WTC11 (cell line): ENCODE data around the gene OPRM1. TPM values are rescaled to one million over a fixed set of nuclear protein-coding genes. Genes with fewer than 3 reads are reported as not detected.

ENCODE experiments used
- ATAC-seq: fragments of 200-7000 bp; cut with Tn5 transposase; 2 replicates; pipeline ENCODE4 v1.10.0; 2021; ENCODE audit warnings: mild to moderate bottlenecking, moderate library complexity
- CTCF ChIA-PET: fragments of 300-600 bp; sonication (Branson Sonifier 250); formaldehyde crosslinking; loops from one replicate; lab custom pipeline; 2021; ENCODE audit warnings: antibody characterized with exemption; lab: Charles Lee
- POLR2A ChIA-PET: fragments of 350-600 bp; sonication (Branson Sonifier 250); formaldehyde crosslinking; loops from one replicate; lab custom pipeline; 2021; ENCODE audit warnings: antibody characterized with exemption; lab: Charles Lee
- DNase-seq: peaks from one replicate; pipeline ENCODE4 v3.0.0; 2021; ENCODE audit warnings: low spot score
- H3K27ac Mint-ChIP-seq: 2 replicates; pipeline ENCODE4 v1.8.0; 2021; ENCODE audit warnings: mixed read lengths
- H3K27me3 Mint-ChIP-seq: 2 replicates; pipeline ENCODE4 v1.8.0; 2021; ENCODE audit warnings: low read depth, mild to moderate bottlenecking, moderate library complexity, mixed read lengths
- H3K36me3 Mint-ChIP-seq: 2 replicates; pipeline ENCODE4 v1.8.0; 2021; ENCODE audit warnings: mixed read lengths
- H3K4me1 Mint-ChIP-seq: 2 replicates; pipeline ENCODE4 v1.8.0; 2022; ENCODE audit warnings: mixed read lengths
- H3K4me3 Mint-ChIP-seq: 2 replicates; pipeline ENCODE4 v1.8.0; 2021; ENCODE audit warnings: mild to moderate bottlenecking, moderate library complexity, mixed read lengths
- H3K9me3 Mint-ChIP-seq: 2 replicates; pipeline ENCODE4 v1.8.0; 2021; ENCODE audit warnings: mixed read lengths
- CBFB ChIP-seq: sonication (generic); formaldehyde crosslinking; IDR thresholded peaks from 2 replicates; pipeline ENCODE4 v1.8.1; 2022; ENCODE audit warnings: mild to moderate bottlenecking, low read depth, missing genetic modification reagents
- HMGXB4 ChIP-seq: sonication (generic); formaldehyde crosslinking; IDR thresholded peaks from 2 replicates; pipeline ENCODE4 v1.8.1; 2023; ENCODE audit warnings: mild to moderate bottlenecking, moderate library complexity, missing genetic modification reagents
- NR3C1 ChIP-seq: sonication (generic); formaldehyde crosslinking; conservative IDR thresholded peaks from 2 replicates; pipeline ENCODE4 v1.8.1; 2023; ENCODE audit warnings: low read depth, mild to moderate bottlenecking, missing genetic modification reagents
- RORB ChIP-seq: fragments of 250-450 bp; sonication (Bioruptor Pico); IDR thresholded peaks from 2 replicates; pipeline ENCODE4 v1.9.0; 2021; ENCODE audit warnings: mild to moderate bottlenecking
- SP1 ChIP-seq: sonication (generic); formaldehyde crosslinking; conservative IDR thresholded peaks from 2 replicates; pipeline ENCODE4 v1.8.1; 2022; ENCODE audit warnings: missing genetic modification reagents
- USF1 ChIP-seq: sonication (generic); formaldehyde crosslinking; IDR thresholded peaks from 2 replicates; pipeline ENCODE4 v1.8.0; 2022; ENCODE audit warnings: mild to moderate bottlenecking, missing genetic modification reagents
- ZNF263 ChIP-seq: sonication (generic); formaldehyde crosslinking; IDR thresholded peaks from 2 replicates; pipeline ENCODE4 v1.8.1; 2022; ENCODE audit warnings: low read depth, mild to moderate bottlenecking, moderate library complexity, missing genetic modification reagents
- total RNA-seq: library from RNA; stranded (reverse); gene quantifications from 3 replicates; pipeline ENCODE4 v1.2.3, GENCODE V29; 2021
- TF ChIP-seq, protein P1 (sequence below): sonication (generic); formaldehyde crosslinking; IDR thresholded peaks from 2 replicates; pipeline ENCODE4 v1.8.0; 2023; ENCODE audit warnings: mild to moderate bottlenecking, missing genetic modification reagents
- TF ChIP-seq, protein P2 (sequence below): sonication (generic); formaldehyde crosslinking; conservative IDR thresholded peaks from 2 replicates; pipeline ENCODE4 v1.8.1; 2023; ENCODE audit warnings: mild to moderate bottlenecking, low read depth, missing genetic modification reagents, moderate library complexity
- TF ChIP-seq, protein P3 (sequence below): sonication (generic); formaldehyde crosslinking; IDR thresholded peaks from 2 replicates; pipeline ENCODE4 v1.8.0; 2023; ENCODE audit warnings: missing genetic modification reagents, mild to moderate bottlenecking, borderline replicate concordance
- TF ChIP-seq, protein P4 (sequence below): sonication (generic); formaldehyde crosslinking; IDR thresholded peaks from 2 replicates; pipeline ENCODE4 v1.8.1; 2023; ENCODE audit warnings: mild to moderate bottlenecking, missing genetic modification reagents

The OPRM1 gene
- total RNA-seq, 1 experiment from 2014 or later = not detected

DNA sequence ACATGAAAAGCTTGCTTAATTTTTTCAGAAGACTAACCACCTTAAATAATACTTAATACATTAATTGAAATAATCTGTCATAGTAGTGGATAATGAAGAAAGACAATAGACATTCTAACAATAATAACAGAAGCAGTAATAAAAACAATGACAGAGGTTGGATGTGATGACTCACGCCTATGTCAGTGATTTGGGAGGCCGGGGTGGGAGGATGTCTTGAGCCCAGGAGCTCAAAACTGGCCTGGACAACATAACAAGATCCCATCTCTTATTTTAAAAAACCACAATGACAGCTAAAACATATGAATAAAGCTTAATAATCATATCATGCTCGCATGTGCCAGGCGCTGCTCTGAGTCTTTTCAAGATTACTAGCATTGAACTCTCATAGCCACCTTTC is 212.1 kb downstream of the OPRM1 start (continued):
- TF ChIP-seq USF1 (CRISPR knock-in tag) (no peak), ZNF263 (CRISPR knock-in tag) (no peak), SP1 (CRISPR knock-in tag) (no peak), NR3C1 (no peak), CBFB (CRISPR knock-in tag) (no peak)
- TF ChIP-seq, protein P1, sequence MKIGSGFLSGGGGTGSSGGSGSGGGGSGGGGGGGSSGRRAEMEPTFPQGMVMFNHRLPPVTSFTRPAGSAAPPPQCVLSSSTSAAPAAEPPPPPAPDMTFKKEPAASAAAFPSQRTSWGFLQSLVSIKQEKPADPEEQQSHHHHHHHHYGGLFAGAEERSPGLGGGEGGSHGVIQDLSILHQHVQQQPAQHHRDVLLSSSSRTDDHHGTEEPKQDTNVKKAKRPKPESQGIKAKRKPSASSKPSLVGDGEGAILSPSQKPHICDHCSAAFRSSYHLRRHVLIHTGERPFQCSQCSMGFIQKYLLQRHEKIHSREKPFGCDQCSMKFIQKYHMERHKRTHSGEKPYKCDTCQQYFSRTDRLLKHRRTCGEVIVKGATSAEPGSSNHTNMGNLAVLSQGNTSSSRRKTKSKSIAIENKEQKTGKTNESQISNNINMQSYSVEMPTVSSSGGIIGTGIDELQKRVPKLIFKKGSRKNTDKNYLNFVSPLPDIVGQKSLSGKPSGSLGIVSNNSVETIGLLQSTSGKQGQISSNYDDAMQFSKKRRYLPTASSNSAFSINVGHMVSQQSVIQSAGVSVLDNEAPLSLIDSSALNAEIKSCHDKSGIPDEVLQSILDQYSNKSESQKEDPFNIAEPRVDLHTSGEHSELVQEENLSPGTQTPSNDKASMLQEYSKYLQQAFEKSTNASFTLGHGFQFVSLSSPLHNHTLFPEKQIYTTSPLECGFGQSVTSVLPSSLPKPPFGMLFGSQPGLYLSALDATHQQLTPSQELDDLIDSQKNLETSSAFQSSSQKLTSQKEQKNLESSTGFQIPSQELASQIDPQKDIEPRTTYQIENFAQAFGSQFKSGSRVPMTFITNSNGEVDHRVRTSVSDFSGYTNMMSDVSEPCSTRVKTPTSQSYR (CRISPR knock-in tag) = no peak

GRCh38 chr6:154252678-154253077 is 213.6 kb downstream of the OPRM1 start:
- Mint-ChIP-seq H3K27me3 (no peaks in the 10 kb centered on the region), H3K4me3 (no peak overlapping the region), H3K36me3 (peaks cover 5% of the 10 kb centered on the region; the same call in 1 of the 2 replicates), H3K27ac (no peak overlapping the region), H3K9me3 (peaks cover 10% of the 10 kb centered on the region), H3K4me1 (peaks cover 17% of the 10 kb centered on the region)
- CTCF ChIA-PET = no interaction called here
- POLR2A ChIA-PET = no interaction called here
- ATAC-seq (no peak), DNase-seq (no peak)
- TF ChIP-seq, protein P2, sequence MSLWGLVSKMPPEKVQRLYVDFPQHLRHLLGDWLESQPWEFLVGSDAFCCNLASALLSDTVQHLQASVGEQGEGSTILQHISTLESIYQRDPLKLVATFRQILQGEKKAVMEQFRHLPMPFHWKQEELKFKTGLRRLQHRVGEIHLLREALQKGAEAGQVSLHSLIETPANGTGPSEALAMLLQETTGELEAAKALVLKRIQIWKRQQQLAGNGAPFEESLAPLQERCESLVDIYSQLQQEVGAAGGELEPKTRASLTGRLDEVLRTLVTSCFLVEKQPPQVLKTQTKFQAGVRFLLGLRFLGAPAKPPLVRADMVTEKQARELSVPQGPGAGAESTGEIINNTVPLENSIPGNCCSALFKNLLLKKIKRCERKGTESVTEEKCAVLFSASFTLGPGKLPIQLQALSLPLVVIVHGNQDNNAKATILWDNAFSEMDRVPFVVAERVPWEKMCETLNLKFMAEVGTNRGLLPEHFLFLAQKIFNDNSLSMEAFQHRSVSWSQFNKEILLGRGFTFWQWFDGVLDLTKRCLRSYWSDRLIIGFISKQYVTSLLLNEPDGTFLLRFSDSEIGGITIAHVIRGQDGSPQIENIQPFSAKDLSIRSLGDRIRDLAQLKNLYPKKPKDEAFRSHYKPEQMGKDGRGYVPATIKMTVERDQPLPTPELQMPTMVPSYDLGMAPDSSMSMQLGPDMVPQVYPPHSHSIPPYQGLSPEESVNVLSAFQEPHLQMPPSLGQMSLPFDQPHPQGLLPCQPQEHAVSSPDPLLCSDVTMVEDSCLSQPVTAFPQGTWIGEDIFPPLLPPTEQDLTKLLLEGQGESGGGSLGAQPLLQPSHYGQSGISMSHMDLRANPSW (CRISPR knock-in tag) = no peak
- TF ChIP-seq HMGXB4 (no peak), USF1 (CRISPR knock-in tag) (no peak), RORB (CRISPR knock-in tag) (no peak)
- TF ChIP-seq, protein P3, sequence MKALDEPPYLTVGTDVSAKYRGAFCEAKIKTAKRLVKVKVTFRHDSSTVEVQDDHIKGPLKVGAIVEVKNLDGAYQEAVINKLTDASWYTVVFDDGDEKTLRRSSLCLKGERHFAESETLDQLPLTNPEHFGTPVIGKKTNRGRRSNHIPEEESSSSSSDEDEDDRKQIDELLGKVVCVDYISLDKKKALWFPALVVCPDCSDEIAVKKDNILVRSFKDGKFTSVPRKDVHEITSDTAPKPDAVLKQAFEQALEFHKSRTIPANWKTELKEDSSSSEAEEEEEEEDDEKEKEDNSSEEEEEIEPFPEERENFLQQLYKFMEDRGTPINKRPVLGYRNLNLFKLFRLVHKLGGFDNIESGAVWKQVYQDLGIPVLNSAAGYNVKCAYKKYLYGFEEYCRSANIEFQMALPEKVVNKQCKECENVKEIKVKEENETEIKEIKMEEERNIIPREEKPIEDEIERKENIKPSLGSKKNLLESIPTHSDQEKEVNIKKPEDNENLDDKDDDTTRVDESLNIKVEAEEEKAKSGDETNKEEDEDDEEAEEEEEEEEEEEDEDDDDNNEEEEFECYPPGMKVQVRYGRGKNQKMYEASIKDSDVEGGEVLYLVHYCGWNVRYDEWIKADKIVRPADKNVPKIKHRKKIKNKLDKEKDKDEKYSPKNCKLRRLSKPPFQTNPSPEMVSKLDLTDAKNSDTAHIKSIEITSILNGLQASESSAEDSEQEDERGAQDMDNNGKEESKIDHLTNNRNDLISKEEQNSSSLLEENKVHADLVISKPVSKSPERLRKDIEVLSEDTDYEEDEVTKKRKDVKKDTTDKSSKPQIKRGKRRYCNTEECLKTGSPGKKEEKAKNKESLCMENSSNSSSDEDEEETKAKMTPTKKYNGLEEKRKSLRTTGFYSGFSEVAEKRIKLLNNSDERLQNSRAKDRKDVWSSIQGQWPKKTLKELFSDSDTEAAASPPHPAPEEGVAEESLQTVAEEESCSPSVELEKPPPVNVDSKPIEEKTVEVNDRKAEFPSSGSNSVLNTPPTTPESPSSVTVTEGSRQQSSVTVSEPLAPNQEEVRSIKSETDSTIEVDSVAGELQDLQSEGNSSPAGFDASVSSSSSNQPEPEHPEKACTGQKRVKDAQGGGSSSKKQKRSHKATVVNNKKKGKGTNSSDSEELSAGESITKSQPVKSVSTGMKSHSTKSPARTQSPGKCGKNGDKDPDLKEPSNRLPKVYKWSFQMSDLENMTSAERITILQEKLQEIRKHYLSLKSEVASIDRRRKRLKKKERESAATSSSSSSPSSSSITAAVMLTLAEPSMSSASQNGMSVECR = no peak
- TF ChIP-seq, protein P4, sequence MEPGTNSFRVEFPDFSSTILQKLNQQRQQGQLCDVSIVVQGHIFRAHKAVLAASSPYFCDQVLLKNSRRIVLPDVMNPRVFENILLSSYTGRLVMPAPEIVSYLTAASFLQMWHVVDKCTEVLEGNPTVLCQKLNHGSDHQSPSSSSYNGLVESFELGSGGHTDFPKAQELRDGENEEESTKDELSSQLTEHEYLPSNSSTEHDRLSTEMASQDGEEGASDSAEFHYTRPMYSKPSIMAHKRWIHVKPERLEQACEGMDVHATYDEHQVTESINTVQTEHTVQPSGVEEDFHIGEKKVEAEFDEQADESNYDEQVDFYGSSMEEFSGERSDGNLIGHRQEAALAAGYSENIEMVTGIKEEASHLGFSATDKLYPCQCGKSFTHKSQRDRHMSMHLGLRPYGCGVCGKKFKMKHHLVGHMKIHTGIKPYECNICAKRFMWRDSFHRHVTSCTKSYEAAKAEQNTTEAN = no peak
